Measurements from ENCODE around the gene PCDHA13.
"Not testable (repeated sequence)": the region's sequence is repeated elsewhere in the genome, so short reads cannot be mapped to it uniquely, and the experiment has no call there.

The PCDHA13 gene

DNA sequence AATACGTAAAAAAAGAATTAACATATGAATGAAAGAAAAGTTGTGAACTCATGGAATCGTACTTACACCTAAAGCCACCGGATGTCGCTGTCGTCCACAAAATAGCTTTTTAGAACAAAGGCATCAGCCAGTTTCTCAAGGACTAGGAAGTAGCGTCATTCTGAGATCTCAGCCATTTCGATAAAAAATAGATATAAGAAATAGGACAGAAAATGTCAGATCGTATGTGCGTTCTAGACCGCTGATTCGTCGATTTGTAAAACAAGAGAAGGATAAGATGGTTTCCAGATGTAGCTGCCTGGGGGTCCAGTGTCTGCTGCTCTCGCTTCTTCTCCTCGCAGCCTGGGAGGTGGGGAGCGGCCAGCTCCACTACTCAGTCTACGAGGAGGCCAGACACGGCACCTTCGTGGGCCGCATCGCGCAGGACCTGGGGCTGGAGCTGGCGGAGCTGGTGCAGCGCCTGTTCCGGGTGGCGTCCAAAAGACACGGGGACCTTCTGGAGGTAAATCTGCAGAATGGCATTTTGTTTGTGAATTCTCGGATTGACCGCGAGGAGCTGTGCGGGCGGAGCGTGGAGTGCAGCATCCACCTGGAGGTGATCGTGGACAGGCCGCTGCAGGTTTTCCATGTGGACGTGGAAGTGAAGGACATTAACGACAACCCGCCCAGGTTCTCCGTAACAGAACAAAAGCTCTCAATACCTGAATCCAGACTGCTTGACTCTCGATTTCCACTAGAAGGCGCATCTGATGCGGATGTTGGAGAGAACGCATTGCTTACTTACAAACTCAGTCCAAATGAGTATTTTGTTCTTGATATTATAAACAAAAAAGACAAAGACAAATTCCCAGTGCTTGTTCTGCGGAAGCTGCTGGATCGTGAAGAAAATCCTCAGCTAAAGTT lies 25.9 kb upstream of the PCDHA13 start, which contains the start of gene PCDHA10:
PCDHA10 (plus strand) TSS at position 126 of the 903 bp plus-strand sequence; CDS start at position 278, 152 bp downstream.
- DNase-seq (ENCODE audit: low spot score in 2 of 2) = peak in 1 of 2 experiments; percentile 34
- no peaks in the 10 kb centered on the region for H3K36me3 ChIP-seq (replicated peaks)
- H3K4me1 ChIP-seq = no peaks in the 10 kb centered on the region
- no peak within 1 kb of the TSS for H3K4me3 ChIP-seq
- in situ Hi-C loops (cut with MboI; ENCODE audit: low sequenced_read_pairs) = no loop called here
- no peaks in the 10 kb centered on the region for H3K9me3 ChIP-seq
- H3K27me3 ChIP-seq (ENCODE audit: low read depth) = no peaks in the 10 kb centered on the region

DNA sequence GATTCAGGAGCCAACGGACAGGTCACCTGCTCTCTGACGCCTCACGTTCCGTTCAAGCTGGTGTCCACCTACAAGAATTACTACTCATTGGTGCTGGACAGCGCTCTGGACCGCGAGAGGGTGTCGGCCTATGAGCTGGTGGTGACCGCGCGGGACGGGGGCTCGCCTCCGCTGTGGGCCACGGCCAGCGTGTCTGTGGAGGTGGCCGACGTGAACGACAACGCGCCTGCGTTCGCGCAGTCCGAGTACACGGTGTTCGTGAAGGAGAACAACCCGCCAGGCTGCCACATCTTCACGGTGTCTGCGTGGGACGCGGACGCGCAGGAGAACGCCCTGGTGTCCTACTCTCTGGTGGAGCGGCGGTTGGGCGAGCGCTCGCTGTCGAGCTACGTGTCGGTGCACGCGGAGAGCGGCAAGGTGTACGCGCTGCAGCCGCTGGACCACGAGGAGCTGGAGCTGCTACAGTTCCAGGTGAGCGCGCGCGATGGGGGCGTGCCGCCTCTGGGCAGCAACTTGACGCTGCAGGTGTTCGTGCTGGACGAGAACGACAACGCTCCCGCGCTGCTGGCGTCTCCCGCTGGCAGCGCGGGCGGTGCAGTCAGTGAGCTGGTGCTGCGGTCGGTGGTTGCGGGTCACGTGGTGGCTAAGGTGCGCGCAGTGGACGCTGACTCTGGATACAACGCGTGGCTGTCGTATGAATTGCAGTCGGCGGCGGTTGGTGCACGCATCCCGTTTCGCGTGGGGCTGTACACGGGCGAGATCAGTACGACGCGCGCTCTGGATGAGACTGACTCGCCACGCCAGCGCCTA lies 24.5 kb upstream of the PCDHA13 start:
- Histone ChIP-seq H3K36me3 (replicated peaks) (no peaks in the 10 kb centered on the region), H3K4me1 (no peaks in the 10 kb centered on the region), H3K27me3 (ENCODE audit: low read depth) (no peaks in the 10 kb centered on the region), H3K9me3 (no peaks in the 10 kb centered on the region), H3K4me3 (no peak overlapping the region)
- in situ Hi-C loops (cut with MboI; ENCODE audit: low sequenced_read_pairs) = no loop called here
- DNase-seq (ENCODE audit: low spot score in 2 of 2) = no peak

DNA sequence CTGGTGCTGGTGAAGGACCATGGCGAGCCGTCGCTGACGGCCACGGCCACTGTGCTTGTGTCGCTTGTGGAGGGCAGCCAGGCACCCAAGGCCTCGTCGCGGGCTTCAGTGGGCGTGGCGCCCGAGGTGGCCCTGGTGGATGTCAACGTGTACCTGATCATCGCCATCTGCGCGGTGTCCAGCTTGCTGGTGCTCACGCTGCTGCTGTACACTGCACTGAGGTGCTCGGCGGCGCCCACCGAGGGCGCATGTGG lies 24.0 kb upstream of the PCDHA13 start:
- Histone ChIP-seq H3K9me3 (no peaks in the 10 kb centered on the region), H3K36me3 (replicated peaks) (no peaks in the 10 kb centered on the region), H3K4me1 (no peaks in the 10 kb centered on the region), H3K27me3 (ENCODE audit: low read depth) (no peaks in the 10 kb centered on the region), H3K4me3 (no peak overlapping the region)
- in situ Hi-C loops (cut with MboI; ENCODE audit: low sequenced_read_pairs) = no loop called here
- DNase-seq (ENCODE audit: low spot score in 2 of 2) = no peak

DNA sequence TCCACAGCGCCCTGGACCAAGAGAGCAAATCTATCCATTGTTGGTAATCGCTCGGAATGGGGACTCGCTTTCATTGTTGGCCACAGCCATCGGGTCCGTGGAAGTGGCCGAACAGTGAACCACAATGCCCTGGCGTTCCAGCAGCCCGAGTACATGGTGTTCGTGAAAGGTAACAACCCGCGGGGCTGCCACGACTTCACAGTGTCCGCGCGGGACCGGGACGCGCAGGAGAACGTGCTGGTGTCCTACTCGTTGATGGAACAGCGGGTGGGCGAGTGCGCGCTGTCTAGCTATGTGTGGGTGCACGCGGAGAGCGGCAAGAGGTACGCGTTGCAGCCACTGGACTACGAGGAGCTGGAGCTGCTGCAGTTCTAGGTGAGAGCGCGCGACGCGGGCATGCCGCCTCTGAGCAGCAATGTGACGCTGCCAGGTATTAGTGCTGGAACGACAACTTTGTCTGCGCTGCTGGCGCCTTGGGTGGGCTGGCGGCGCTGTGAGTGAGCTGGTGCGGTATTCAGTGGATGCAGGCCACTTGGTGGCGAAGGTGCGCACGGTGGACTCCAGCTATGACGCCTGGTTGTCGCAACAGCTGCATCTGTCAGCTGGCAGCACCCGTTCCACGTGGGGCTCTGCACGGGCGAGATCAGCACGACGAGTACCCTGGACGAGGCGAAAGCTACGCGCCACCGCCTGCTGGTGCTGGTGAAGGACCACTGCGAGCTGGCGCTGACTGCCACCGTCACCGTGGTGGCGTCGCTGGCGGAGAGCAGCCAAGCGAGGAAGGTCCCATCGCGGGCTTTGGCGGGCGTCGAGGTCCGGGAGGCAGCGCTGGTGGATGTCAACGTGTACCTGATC lies 19.3 kb upstream of the PCDHA13 start:
- in situ Hi-C loops (cut with MboI; ENCODE audit: low sequenced_read_pairs) = no loop called here

DNA sequence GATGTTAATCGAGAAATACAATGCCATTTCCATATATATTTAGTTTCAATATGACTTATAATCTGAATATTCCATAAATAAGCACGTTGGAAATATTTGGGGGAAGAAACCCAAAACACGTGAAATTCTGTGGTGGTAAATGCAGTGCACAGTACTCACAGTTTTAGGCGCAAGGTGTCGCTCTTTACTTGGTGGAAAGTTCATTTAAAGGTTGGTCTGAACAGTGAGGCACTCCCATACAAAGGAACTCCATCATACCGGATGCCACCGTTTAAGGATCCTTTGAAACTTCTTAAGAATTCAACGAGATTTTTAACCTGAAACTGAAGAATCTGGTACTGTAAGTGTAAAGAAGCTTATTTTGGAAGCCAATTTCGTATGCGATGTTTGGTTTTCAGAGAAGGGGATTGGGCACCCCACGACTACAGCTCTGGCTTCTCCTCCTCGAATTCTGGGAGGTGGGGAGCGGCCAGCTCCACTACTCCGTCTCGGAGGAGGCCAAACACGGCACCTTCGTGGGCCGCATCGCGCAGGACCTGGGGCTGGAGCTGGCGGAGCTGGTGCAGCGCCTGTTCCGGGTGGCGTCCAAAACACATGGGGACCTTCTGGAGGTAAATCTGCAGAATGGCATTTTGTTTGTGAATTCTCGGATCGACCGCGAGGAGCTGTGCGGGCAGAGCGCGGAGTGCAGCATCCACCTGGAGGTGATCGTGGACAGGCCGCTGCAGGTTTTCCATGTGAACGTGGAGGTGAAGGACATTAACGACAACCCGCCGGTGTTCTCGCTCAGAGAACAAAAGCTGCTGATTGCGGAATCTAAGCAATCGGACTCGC lies 13.0 kb upstream of the PCDHA13 start, which contains the start of gene PCDHA11:
PCDHA11 (plus strand) TSS at position 237 of the 834 bp plus-strand sequence; CDS start at position 384, 147 bp downstream.
- Histone ChIP-seq H3K9me3 (no peaks in the 10 kb centered on the region), H3K36me3 (replicated peaks) (no peaks in the 10 kb centered on the region), H3K27me3 (ENCODE audit: low read depth) (peaks cover 3% of the 10 kb centered on the region; the same call in 1 of the 2 replicates), H3K4me3 (no peak within 1 kb of the TSS), H3K4me1 (no peaks in the 10 kb centered on the region)
- in situ Hi-C loops (cut with MboI; ENCODE audit: low sequenced_read_pairs) = no loop called here
- peak; percentile 52 to 55 for DNase-seq (ENCODE audit: low spot score in 2 of 2)

More for the DNA sequence above, 19.3 kb upstream of the PCDHA13 start:
- Histone ChIP-seq H3K36me3 (replicated peaks) (no peaks in the 10 kb centered on the region), H3K9me3 (no peaks in the 10 kb centered on the region), H3K4me1 (no peaks in the 10 kb centered on the region), H3K4me3 (no peak overlapping the region), H3K27me3 (ENCODE audit: low read depth) (peaks cover 3% of the 10 kb centered on the region; the same call in 1 of the 2 replicates)
- no peak for DNase-seq (ENCODE audit: low spot score in 2 of 2)

DNA sequence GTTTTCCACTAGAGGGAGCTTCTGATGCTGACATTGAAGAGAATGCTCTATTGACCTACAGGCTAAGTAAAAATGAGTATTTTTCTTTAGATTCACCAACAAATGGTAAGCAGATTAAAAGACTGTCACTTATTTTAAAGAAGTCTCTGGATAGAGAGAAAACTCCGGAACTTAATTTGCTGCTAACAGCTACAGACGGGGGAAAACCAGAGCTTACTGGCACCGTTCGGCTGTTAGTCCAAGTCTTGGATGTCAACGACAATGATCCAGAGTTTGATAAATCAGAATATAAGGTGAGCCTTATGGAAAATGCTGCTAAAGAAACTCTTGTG lies 12.4 kb upstream of the PCDHA13 start:
- DNase-seq (ENCODE audit: low spot score in 2 of 2) = peak in 1 of 2 experiments; percentile 8
- no peak overlapping the region for H3K4me3 ChIP-seq
- H3K27me3 ChIP-seq (ENCODE audit: low read depth) = peaks cover 3% of the 10 kb centered on the region; the same call in 1 of the 2 replicates
- H3K4me1 ChIP-seq = no peaks in the 10 kb centered on the region
- in situ Hi-C loops (cut with MboI; ENCODE audit: low sequenced_read_pairs) = no loop called here
- H3K36me3 ChIP-seq (replicated peaks) = no peaks in the 10 kb centered on the region
- H3K9me3 ChIP-seq = no peaks in the 10 kb centered on the region

DNA sequence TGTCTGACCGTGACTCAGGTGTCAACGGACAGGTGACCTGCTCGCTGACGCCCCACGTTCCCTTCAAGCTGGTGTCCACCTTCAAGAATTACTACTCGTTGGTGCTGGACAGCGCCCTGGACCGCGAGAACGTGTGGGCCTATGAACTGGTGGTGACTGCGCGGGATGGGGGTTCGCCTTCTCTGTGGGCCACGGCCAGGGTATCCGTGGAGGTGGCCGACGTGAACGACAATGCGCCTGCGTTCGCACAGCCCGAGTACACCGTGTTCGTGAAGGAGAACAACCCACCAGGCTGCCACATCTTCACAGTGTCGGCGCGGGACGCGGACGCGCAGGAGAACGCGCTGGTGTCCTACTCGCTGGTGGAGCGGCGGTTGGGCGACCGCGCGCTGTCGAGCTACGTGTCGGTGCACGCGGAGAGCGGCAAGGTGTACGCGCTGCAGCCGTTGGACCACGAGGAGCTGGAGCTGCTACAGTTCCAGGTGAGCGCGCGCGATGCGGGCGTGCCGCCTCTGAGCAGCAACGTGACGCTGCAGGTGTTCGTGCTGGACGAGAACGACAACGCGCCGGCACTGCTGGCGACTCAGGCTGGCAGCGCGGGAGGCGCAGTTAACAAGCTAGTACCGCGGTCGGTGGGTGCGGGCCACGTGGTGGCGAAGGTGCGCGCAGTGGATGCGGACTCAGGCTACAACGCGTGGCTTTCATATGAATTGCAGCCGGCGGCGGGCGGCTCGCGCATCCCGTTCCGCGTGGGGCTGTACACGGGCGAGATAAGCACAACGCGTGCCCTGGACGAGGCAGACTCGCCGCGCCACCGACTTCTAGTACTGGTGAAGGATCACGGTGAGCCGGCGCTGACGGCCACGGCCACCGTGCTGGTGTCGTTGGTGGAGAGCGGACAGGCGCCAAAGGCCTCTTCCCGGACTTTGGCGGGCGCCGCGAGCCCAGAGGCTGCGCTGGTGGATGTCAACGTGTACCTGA lies 11.4 kb upstream of the PCDHA13 start:
- Histone ChIP-seq H3K27me3 (ENCODE audit: low read depth) (peaks cover 3% of the 10 kb centered on the region; the same call in 1 of the 2 replicates), H3K36me3 (replicated peaks) (no peaks in the 10 kb centered on the region), H3K4me3 (no peak overlapping the region), H3K4me1 (no peaks in the 10 kb centered on the region), H3K9me3 (no peaks in the 10 kb centered on the region)
- DNase-seq (ENCODE audit: low spot score in 2 of 2) = no peak
- in situ Hi-C loops (cut with MboI; ENCODE audit: low sequenced_read_pairs) = no loop called here

DNA sequence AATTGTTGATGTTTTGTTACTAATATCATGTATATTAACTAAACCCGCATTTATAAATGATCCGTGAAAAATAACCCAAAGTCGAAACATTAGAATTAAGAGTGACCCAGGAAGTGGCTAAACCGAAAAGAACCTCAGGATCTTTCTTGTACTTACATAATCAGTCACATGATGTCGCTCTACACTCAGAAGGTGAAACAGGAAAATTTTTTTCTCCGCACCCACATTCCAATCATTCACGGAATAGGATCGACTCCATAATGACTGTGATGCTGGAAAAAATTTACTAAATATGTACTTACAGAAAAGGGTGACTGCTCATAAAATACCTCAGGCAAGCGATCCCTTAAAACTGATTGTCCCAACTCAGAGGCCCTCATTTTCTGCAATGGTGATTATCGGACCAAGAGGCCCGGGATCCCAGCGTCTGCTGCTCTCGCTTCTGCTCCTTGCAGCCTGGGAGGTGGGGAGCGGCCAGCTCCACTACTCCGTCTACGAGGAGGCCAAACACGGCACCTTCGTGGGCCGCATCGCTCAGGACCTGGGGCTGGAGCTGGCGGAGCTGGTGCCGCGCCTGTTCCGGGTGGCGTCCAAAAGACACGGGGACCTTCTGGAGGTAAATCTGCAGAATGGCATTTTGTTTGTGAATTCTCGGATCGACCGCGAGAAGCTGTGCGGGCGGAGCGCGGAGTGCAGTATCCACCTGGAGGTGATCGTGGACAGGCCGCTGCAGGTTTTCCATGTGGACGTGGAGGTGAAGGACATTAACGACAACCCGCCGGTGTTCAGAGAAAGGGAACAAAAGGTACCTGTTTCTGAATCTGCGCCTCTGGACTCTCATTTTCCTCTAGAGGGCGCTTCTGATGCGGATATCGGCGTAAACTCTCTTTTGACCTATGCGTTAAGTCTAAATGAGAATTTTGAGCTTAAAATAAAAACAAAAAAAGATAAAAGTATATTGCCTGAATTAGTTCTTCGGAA lies 6.5 kb upstream of the PCDHA13 start, which contains the start of gene PCDHA12:
PCDHA12 (plus strand) TSS at position 224 of the 981 bp plus-strand sequence; CDS start at position 389, 165 bp downstream.
- in situ Hi-C loops (cut with MboI; ENCODE audit: low sequenced_read_pairs) = no loop called here
- no peak for DNase-seq (ENCODE audit: low spot score in 2 of 2)
- no peaks in the 10 kb centered on the region for H3K36me3 ChIP-seq (replicated peaks)
- H3K9me3 ChIP-seq = no peaks in the 10 kb centered on the region
- no peak within 1 kb of the TSS for H3K4me3 ChIP-seq
- no peaks in the 10 kb centered on the region for H3K4me1 ChIP-seq
- peaks cover 3% of the 10 kb centered on the region; the same call in 1 of the 2 replicates for H3K27me3 ChIP-seq (ENCODE audit: low read depth)

DNA sequence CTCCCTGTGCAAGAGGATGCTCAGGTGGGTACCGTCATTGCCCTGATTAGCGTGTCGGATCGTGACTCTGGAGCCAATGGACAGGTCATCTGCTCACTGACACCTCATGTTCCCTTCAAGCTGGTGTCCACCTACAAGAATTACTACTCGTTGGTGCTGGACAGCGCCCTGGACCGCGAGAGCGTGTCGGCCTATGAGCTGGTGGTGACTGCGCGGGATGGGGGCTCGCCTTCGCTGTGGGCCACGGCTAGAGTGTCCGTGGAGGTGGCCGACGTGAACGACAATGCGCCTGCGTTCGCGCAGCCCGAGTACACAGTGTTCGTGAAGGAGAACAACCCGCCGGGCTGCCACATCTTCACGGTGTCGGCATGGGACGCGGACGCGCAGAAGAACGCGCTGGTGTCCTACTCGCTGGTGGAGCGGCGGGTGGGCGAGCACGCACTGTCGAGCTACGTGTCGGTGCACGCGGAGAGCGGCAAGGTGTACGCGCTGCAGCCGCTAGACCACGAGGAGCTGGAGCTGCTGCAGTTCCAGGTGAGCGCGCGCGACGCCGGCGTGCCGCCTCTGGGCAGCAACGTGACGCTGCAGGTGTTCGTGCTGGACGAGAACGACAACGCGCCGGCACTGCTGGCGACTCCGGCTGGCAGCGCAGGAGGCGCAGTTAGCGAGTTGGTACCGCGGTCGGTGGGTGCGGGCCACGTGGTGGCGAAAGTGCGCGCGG lies 5.2 kb upstream of the PCDHA13 start:
- H3K4me3 ChIP-seq; H3K9me3 ChIP-seq; H3K4me1 ChIP-seq; DNase-seq (ENCODE audit: low spot score in 2 of 2); H3K36me3 ChIP-seq (replicated peaks); in situ Hi-C loops (cut with MboI; ENCODE audit: low sequenced_read_pairs): not testable (repeated sequence)
- peaks cover 10% of the 10 kb centered on the region for H3K27me3 ChIP-seq (ENCODE audit: low read depth)

DNA sequence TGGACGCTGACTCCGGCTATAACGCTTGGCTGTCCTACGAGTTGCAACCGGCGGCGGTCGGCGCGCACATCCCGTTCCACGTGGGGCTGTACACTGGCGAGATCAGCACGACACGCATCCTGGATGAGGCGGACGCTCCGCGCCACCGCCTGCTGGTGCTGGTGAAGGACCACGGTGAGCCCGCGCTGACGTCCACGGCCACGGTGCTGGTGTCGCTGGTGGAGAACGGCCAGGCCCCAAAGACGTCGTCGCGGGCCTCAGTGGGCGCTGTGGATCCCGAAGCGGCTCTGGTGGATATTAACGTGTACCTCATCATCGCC lies 4.7 kb upstream of the PCDHA13 start:
- H3K9me3 ChIP-seq = no peaks in the 10 kb centered on the region
- peaks cover 10% of the 10 kb centered on the region for H3K27me3 ChIP-seq (ENCODE audit: low read depth)
- no peak for DNase-seq (ENCODE audit: low spot score in 2 of 2)
- no peaks in the 10 kb centered on the region for H3K36me3 ChIP-seq (replicated peaks)
- H3K4me3 ChIP-seq = no peak overlapping the region
- H3K4me1 ChIP-seq = no peaks in the 10 kb centered on the region
- in situ Hi-C loops (cut with MboI; ENCODE audit: low sequenced_read_pairs) = no loop called here

DNA sequence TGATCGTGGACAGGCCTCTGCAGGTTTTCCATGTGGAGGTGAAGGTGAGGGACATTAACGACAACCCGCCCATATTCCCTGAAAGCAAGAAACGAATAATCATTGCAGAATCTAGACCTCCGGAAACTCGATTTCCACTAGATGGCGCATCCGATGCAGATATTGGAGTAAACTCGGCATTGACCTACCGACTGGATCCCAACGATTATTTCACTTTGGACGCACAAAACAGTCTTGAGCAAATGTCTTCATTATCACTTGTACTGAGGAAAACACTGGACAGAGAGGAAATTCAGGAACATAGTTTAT lies 621 bp downstream of the PCDHA13 start:
- no peaks in the 10 kb centered on the region for H3K4me1 ChIP-seq
- peaks cover 12% of the 10 kb centered on the region for H3K27me3 ChIP-seq (ENCODE audit: low read depth)
- H3K9me3 ChIP-seq = no peaks in the 10 kb centered on the region
- DNase-seq (ENCODE audit: low spot score in 2 of 2) = peak; percentile 25 to 71
- H3K36me3 ChIP-seq (replicated peaks) = no peaks in the 10 kb centered on the region
- H3K4me3 ChIP-seq = no peak overlapping the region
- in situ Hi-C loops (cut with MboI; ENCODE audit: low sequenced_read_pairs) = loop anchor here (5.0 kb wide), 1 partner anchor 160 kb away; no protein-coding TSS in a partner anchor
